WTC11 (cell line): Measurements from ENCODE around the gene ITPR1. TPM values are rescaled to one million over a fixed set of nuclear protein-coding genes. Genes with fewer than 3 reads are reported as not detected.
A peak's percentile ranks its signal among the peaks of the same experiment; 100 is the strongest.

ENCODE experiments used
- ATAC-seq: fragments of 200-7000 bp; cut with Tn5 transposase; 2 replicates; pipeline ENCODE4 v1.10.0; 2021; ENCODE audit warnings: mild to moderate bottlenecking, moderate library complexity
- CTCF ChIA-PET: fragments of 300-600 bp; sonication (Branson Sonifier 250); formaldehyde crosslinking; loops from one replicate; lab custom pipeline; 2021; ENCODE audit warnings: antibody characterized with exemption; lab: Charles Lee
- POLR2A ChIA-PET: fragments of 350-600 bp; sonication (Branson Sonifier 250); formaldehyde crosslinking; loops from one replicate; lab custom pipeline; 2021; ENCODE audit warnings: antibody characterized with exemption; lab: Charles Lee
- DNase-seq: peaks from one replicate; pipeline ENCODE4 v3.0.0; 2021; ENCODE audit warnings: low spot score
- H3K27ac Mint-ChIP-seq: 2 replicates; pipeline ENCODE4 v1.8.0; 2021; ENCODE audit warnings: mixed read lengths
- H3K27me3 Mint-ChIP-seq: 2 replicates; pipeline ENCODE4 v1.8.0; 2021; ENCODE audit warnings: low read depth, mild to moderate bottlenecking, moderate library complexity, mixed read lengths
- H3K36me3 Mint-ChIP-seq: 2 replicates; pipeline ENCODE4 v1.8.0; 2021; ENCODE audit warnings: mixed read lengths
- H3K4me1 Mint-ChIP-seq: 2 replicates; pipeline ENCODE4 v1.8.0; 2022; ENCODE audit warnings: mixed read lengths
- H3K4me3 Mint-ChIP-seq: 2 replicates; pipeline ENCODE4 v1.8.0; 2021; ENCODE audit warnings: mild to moderate bottlenecking, moderate library complexity, mixed read lengths
- H3K9me3 Mint-ChIP-seq: 2 replicates; pipeline ENCODE4 v1.8.0; 2021; ENCODE audit warnings: mixed read lengths
- IRF1 ChIP-seq: sonication (generic); formaldehyde crosslinking; IDR thresholded peaks from 2 replicates; pipeline ENCODE4 v1.8.0; 2023; ENCODE audit warnings: missing genetic modification reagents
- MAX ChIP-seq: sonication (generic); formaldehyde crosslinking; IDR thresholded peaks from 2 replicates; pipeline ENCODE4 v1.8.0; 2022; ENCODE audit warnings: mild to moderate bottlenecking, missing genetic modification reagents
- NFE2L1 ChIP-seq: sonication (generic); formaldehyde crosslinking; IDR thresholded peaks from 2 replicates; pipeline ENCODE4 v1.8.1; 2023; ENCODE audit warnings: missing genetic modification reagents
- TP53 ChIP-seq: sonication (generic); formaldehyde crosslinking; IDR thresholded peaks from 2 replicates; pipeline ENCODE4 v1.8.1; 2023; ENCODE audit warnings: mild to moderate bottlenecking, missing genetic modification reagents
- ZBTB21 ChIP-seq: sonication (generic); formaldehyde crosslinking; IDR thresholded peaks from 2 replicates; pipeline ENCODE4 v1.8.1; 2023; ENCODE audit warnings: mild to moderate bottlenecking, missing genetic modification reagents, borderline replicate concordance
- ZNF232 ChIP-seq: sonication (generic); formaldehyde crosslinking; IDR thresholded peaks from 2 replicates; pipeline ENCODE4 v1.8.0; 2022; ENCODE audit warnings: mild to moderate bottlenecking, missing genetic modification reagents
- ZNF396 ChIP-seq: fragments of 250-450 bp; sonication (Bioruptor Pico); IDR thresholded peaks from 2 replicates; pipeline ENCODE4 v1.8.0; 2021; ENCODE audit warnings: mild to moderate bottlenecking, moderate library complexity, borderline replicate concordance
- ZNF512 ChIP-seq: sonication (generic); formaldehyde crosslinking; IDR thresholded peaks from 2 replicates; pipeline ENCODE4 v1.8.1; 2022; ENCODE audit warnings: missing genetic modification reagents, borderline replicate concordance
- total RNA-seq: library from RNA; stranded (reverse); gene quantifications from 3 replicates; pipeline ENCODE4 v1.2.3, GENCODE V29; 2021
- TF ChIP-seq, protein P1 (sequence below): sonication (generic); formaldehyde crosslinking; IDR thresholded peaks from 2 replicates; pipeline ENCODE4 v1.8.0; 2022; ENCODE audit warnings: missing genetic modification reagents
- TF ChIP-seq, protein P2 (sequence below): sonication (generic); formaldehyde crosslinking; IDR thresholded peaks from 2 replicates; pipeline ENCODE4 v1.8.1; 2022; ENCODE audit warnings: low read depth, missing genetic modification reagents, borderline replicate concordance
- TF ChIP-seq, protein P3 (sequence below): sonication (generic); formaldehyde crosslinking; IDR thresholded peaks from 2 replicates; pipeline ENCODE4 v1.8.0; 2022; ENCODE audit warnings: mild to moderate bottlenecking, missing genetic modification reagents
- TF ChIP-seq, protein P4 (sequence below): fragments of 250-450 bp; sonication (Bioruptor Pico); IDR thresholded peaks from 2 replicates; pipeline ENCODE4 v1.9.0; 2021; ENCODE audit warnings: mild to moderate bottlenecking, borderline replicate concordance
- TF ChIP-seq, protein P5 (sequence below): fragments of 250-450 bp; sonication (Bioruptor Pico); IDR thresholded peaks from 2 replicates; pipeline ENCODE4 v1.8.0; 2021; ENCODE audit warnings: mild to moderate bottlenecking
- TF ChIP-seq, protein P6 (sequence below): sonication (generic); formaldehyde crosslinking; IDR thresholded peaks from 2 replicates; pipeline ENCODE4 v1.8.0; 2022; ENCODE audit warnings: mild to moderate bottlenecking, missing genetic modification reagents

Gene ITPR1
- total RNA-seq, 1 experiment from 2014 or later = 11.8 TPM

GRCh38 chr3:4841225-4841624 lies 348.1 kb downstream of the ITPR1 start (continued):
- TF ChIP-seq, protein P1, sequence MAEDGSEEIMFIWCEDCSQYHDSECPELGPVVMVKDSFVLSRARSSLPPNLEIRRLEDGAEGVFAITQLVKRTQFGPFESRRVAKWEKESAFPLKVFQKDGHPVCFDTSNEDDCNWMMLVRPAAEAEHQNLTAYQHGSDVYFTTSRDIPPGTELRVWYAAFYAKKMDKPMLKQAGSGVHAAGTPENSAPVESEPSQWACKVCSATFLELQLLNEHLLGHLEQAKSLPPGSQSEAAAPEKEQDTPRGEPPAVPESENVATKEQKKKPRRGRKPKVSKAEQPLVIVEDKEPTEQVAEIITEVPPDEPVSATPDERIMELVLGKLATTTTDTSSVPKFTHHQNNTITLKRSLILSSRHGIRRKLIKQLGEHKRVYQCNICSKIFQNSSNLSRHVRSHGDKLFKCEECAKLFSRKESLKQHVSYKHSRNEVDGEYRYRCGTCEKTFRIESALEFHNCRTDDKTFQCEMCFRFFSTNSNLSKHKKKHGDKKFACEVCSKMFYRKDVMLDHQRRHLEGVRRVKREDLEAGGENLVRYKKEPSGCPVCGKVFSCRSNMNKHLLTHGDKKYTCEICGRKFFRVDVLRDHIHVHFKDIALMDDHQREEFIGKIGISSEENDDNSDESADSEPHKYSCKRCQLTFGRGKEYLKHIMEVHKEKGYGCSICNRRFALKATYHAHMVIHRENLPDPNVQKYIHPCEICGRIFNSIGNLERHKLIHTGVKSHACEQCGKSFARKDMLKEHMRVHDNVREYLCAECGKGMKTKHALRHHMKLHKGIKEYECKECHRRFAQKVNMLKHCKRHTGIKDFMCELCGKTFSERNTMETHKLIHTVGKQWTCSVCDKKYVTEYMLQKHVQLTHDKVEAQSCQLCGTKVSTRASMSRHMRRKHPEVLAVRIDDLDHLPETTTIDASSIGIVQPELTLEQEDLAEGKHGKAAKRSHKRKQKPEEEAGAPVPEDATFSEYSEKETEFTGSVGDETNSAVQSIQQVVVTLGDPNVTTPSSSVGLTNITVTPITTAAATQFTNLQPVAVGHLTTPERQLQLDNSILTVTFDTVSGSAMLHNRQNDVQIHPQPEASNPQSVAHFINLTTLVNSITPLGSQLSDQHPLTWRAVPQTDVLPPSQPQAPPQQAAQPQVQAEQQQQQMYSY = no peak
- no peak for TF ChIP-seq ZNF512

DNA sequence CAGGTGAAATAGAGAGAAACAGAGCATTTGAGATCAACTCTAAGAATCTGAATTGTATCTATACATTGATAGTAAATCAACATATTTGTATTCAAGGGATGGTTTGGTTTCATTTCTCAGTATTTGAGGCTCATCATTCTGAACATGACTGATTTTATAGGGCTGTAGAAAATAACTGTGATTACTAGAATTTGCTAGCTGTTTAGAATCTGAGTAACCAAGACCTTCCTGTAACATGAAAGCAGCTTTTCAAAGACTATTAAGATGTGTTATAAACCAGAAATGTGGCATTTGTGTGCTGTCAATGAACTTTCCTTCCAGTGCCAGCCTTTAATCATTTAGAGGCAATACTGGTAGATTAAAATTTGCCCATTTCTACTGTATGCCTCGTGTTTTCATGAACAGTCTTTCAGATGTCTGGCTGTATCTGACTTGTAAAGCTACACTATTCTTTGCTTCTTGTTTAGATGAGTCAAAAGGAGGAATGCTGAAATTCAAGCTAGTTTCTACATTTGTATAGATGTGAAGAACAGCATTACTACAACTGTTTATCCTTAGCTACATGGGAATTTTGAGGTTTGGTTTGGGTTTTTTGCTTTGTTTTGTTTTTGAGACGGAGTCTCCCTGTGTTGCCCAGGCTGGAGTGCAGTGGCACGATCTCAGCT lies 348.8 kb downstream of the ITPR1 start:
- no peak for ATAC-seq
- TF ChIP-seq IRF1 (CRISPR knock-in tag) (no peak), ZNF396 (no peak), ZNF232 (CRISPR knock-in tag) (no peak), ZBTB21 (CRISPR knock-in tag) (no peak), TP53 (no peak), MAX (no peak), NFE2L1 (CRISPR knock-in tag) (no peak)
- TF ChIP-seq, protein P2, sequence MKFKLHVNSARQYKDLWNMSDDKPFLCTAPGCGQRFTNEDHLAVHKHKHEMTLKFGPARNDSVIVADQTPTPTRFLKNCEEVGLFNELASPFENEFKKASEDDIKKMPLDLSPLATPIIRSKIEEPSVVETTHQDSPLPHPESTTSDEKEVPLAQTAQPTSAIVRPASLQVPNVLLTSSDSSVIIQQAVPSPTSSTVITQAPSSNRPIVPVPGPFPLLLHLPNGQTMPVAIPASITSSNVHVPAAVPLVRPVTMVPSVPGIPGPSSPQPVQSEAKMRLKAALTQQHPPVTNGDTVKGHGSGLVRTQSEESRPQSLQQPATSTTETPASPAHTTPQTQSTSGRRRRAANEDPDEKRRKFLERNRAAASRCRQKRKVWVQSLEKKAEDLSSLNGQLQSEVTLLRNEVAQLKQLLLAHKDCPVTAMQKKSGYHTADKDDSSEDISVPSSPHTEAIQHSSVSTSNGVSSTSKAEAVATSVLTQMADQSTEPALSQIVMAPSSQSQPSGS (CRISPR knock-in tag) = no peak
- TF ChIP-seq, protein P3, sequence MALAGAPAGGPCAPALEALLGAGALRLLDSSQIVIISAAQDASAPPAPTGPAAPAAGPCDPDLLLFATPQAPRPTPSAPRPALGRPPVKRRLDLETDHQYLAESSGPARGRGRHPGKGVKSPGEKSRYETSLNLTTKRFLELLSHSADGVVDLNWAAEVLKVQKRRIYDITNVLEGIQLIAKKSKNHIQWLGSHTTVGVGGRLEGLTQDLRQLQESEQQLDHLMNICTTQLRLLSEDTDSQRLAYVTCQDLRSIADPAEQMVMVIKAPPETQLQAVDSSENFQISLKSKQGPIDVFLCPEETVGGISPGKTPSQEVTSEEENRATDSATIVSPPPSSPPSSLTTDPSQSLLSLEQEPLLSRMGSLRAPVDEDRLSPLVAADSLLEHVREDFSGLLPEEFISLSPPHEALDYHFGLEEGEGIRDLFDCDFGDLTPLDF = no peak
- TF ChIP-seq, protein P1 = no peak
- TF ChIP-seq, protein P4, sequence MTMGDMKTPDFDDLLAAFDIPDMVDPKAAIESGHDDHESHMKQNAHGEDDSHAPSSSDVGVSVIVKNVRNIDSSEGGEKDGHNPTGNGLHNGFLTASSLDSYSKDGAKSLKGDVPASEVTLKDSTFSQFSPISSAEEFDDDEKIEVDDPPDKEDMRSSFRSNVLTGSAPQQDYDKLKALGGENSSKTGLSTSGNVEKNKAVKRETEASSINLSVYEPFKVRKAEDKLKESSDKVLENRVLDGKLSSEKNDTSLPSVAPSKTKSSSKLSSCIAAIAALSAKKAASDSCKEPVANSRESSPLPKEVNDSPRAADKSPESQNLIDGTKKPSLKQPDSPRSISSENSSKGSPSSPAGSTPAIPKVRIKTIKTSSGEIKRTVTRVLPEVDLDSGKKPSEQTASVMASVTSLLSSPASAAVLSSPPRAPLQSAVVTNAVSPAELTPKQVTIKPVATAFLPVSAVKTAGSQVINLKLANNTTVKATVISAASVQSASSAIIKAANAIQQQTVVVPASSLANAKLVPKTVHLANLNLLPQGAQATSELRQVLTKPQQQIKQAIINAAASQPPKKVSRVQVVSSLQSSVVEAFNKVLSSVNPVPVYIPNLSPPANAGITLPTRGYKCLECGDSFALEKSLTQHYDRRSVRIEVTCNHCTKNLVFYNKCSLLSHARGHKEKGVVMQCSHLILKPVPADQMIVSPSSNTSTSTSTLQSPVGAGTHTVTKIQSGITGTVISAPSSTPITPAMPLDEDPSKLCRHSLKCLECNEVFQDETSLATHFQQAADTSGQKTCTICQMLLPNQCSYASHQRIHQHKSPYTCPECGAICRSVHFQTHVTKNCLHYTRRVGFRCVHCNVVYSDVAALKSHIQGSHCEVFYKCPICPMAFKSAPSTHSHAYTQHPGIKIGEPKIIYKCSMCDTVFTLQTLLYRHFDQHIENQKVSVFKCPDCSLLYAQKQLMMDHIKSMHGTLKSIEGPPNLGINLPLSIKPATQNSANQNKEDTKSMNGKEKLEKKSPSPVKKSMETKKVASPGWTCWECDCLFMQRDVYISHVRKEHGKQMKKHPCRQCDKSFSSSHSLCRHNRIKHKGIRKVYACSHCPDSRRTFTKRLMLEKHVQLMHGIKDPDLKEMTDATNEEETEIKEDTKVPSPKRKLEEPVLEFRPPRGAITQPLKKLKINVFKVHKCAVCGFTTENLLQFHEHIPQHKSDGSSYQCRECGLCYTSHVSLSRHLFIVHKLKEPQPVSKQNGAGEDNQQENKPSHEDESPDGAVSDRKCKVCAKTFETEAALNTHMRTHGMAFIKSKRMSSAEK (CRISPR knock-in tag) = no peak
- TF ChIP-seq, protein P5, sequence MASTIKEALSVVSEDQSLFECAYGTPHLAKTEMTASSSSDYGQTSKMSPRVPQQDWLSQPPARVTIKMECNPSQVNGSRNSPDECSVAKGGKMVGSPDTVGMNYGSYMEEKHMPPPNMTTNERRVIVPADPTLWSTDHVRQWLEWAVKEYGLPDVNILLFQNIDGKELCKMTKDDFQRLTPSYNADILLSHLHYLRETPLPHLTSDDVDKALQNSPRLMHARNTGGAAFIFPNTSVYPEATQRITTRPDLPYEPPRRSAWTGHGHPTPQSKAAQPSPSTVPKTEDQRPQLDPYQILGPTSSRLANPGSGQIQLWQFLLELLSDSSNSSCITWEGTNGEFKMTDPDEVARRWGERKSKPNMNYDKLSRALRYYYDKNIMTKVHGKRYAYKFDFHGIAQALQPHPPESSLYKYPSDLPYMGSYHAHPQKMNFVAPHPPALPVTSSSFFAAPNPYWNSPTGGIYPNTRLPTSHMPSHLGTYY = no peak
- TF ChIP-seq, protein P6, sequence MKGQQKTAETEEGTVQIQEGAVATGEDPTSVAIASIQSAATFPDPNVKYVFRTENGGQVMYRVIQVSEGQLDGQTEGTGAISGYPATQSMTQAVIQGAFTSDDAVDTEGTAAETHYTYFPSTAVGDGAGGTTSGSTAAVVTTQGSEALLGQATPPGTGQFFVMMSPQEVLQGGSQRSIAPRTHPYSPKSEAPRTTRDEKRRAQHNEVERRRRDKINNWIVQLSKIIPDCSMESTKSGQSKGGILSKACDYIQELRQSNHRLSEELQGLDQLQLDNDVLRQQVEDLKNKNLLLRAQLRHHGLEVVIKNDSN (CRISPR knock-in tag) = no peak

More for the DNA sequence above, 348.8 kb downstream of the ITPR1 start:
- no peaks in the 10 kb centered on the region for H3K27me3 Mint-ChIP-seq
- H3K36me3 Mint-ChIP-seq = no peaks in the 10 kb centered on the region
- H3K27ac Mint-ChIP-seq = peak overlapping the region; percentile 2; the same call in 1 of the 2 replicates
- no peaks in the 10 kb centered on the region for H3K9me3 Mint-ChIP-seq
- no peak overlapping the region for H3K4me3 Mint-ChIP-seq
- POLR2A ChIA-PET = no interaction called here
- H3K4me1 Mint-ChIP-seq = peaks cover 8% of the 10 kb centered on the region
- CTCF ChIA-PET = interaction anchor here (0.6 to 1.5 kb wide), 3 partner anchors 74 to 134 kb away, joined by 3 to 4 read pairs (median 4); no protein-coding TSS in a partner anchor
- DNase-seq = no peak
